Stomach (tissue), 9 donors: ENCODE measurements around the gene MTX1. TPM values are rescaled to one million over a fixed set of nuclear protein-coding genes. Genes with fewer than 3 reads are reported as not detected.

Experiments
- DNase-seq, 2 donors: peaks; one replicate each; pipeline versions ENCODE4 v3.0.0 to v3.0.0-alpha.2; 2013 to 2019
- H3K27ac ChIP-seq, 5 donors: fragments of 200-600 bp in 4 of 5; sonication (generic) in 4 of 5; one replicate each; pipeline ENCODE4 v1.5.1; 2013 to 2019; ENCODE audit warnings: mild to moderate bottlenecking in 1 of 5, moderate library complexity in 1 of 5
- H3K27me3 ChIP-seq, 3 donors: fragments of 200-600 bp; sonication (generic); one replicate each; pipeline ENCODE4 v1.5.1; 2017 to 2019; ENCODE audit warnings: mixed run types in 1 of 3
- H3K36me3 ChIP-seq, 4 donors: fragments of 200-600 bp; sonication (generic); 1 replicate in 3 of 4; 2 replicates in 1 of 4; pipeline ENCODE4 v1.5.1; 2016 to 2019
- H3K4me1 ChIP-seq, 4 donors: fragments of 200-600 bp; sonication (generic); one replicate each; pipeline ENCODE4 v1.5.1; 2016 to 2019
- H3K4me3 ChIP-seq, 4 donors: fragments of 200-600 bp; sonication (generic) in 3 of 4; one replicate each; pipeline ENCODE4 v1.5.1; 2016 to 2019; ENCODE audit warnings: mild to moderate bottlenecking in 1 of 4
- H3K9me3 ChIP-seq, 4 donors: fragments of 200-600 bp; sonication (generic); one replicate each; pipeline ENCODE4 v1.5.1; 2016 to 2019
- CTCF ChIP-seq, 7 experiments: fragments of 450-650 bp in 4 of 7; fragments of 200-600 bp in 3 of 7; sonication (generic) in 3 of 7; IDR thresholded peaks; one replicate each; pipeline ENCODE4 v1.5.1; 2016 to 2019; ENCODE audit warnings: antibody characterized with exemption in 7 of 7, control low read depth in 2 of 7, mild to moderate bottlenecking in 1 of 7
- EP300 ChIP-seq: sonication (generic); formaldehyde crosslinking; IDR thresholded peaks from one replicate; pipeline ENCODE4 v1.6.1; 2017; ENCODE audit warnings: antibody characterized with exemption
- POLR2A ChIP-seq, 4 donors: fragments of 450-650 bp; IDR thresholded peaks; one replicate each; pipeline ENCODE4 v1.6.1; 2016; ENCODE audit warnings: antibody characterized with exemption in 4 of 4, control low read depth in 2 of 4, mild to moderate bottlenecking in 1 of 4, moderate library complexity in 1 of 4
- POLR2AphosphoS5 ChIP-seq, 3 donors: sonication (generic); formaldehyde crosslinking; IDR thresholded peaks; one replicate each; pipeline ENCODE4 v1.6.1; 2016; ENCODE audit warnings: antibody characterized with exemption in 3 of 3
- WGBS, 5 donors: extraction: QIAGEN DNeasy Blood & Tissue Kit in 3 of 5; methylation state at CpG; one replicate each; pipeline versions ENCODE4 v1.1.5 to v1.1.7; 2013 to 2018; 5-methylcytosine and 5-hydroxymethylcytosine counted together
- intact Hi-C: fragments of 100-400 bp; cut with DNase I; formaldehyde crosslinking; loops from one replicate; pipeline ENCODE4 v1.15.1; 2023; ENCODE audit warnings: low total_unique reads
- polyA plus RNA-seq, 3 donors: library from polyadenylated mRNA; stranded (reverse); fragments of 200-250 nt; gene quantifications; one replicate each; pipeline ENCODE4 v1.2.3, GENCODE V29; 2013
- total RNA-seq, 5 donors: library from RNA; depleted of rRNA; stranded (reverse); fragments of >200 nt; gene quantifications; one replicate each; pipeline versions ENCODE4 v1.1.0 to v1.2.3, GENCODE V29; 2014 to 2016
- donor health status: healthy with polysubstance abuse.
- donor health status: Bipolar disorder and iron deficiency.
- donor health status: healthy.

Gene MTX1
- total and polyA plus RNA-seq, 8 donors, result 1.2 to 71.1 (median 36.9) TPM

- peaks cover 0 to 6% (median 0%) of the 10 kb centered on the region in 3 donors for H3K27me3 ChIP-seq
- no peaks in the 10 kb centered on the region for H3K9me3 ChIP-seq
- peaks cover 6 to 26% (median 25%) of the 10 kb centered on the region in 4 donors for H3K36me3 ChIP-seq
- H3K4me3 ChIP-seq, result no peak overlapping the region
- no peak for TF ChIP-seq POLR2AphosphoS5 (IDR thresholded peaks at IDR 0.05)
- no peak for TF ChIP-seq POLR2A (IDR thresholded peaks at IDR 0.05)
- TF ChIP-seq CTCF (IDR thresholded peaks at IDR 0.05), result no peak
- TF ChIP-seq EP300, result no peak
- WGBS, 5 donors, result 77 to 86% (median 81%) methylated on average over 10 of the region's 10 CpGs
- H3K4me1 ChIP-seq, result peaks cover 25 to 48% (median 33%) of the 10 kb centered on the region in 4 donors
- DNase-seq, result no peak
- intact Hi-C loops, result loop anchor here (5.0 kb wide), 1 partner anchor 76 kb away; no protein-coding TSS in a partner anchor
- H3K27ac ChIP-seq, result no peak overlapping the region
Observed at GRCh38 chr1:155168456-155169210, 39.9 kb upstream of the MTX1 start.

GRCh38 chr1:155169541-155169940 lies 39.0 kb upstream of the MTX1 start:
- peaks cover 34 to 57% (median 42%) of the 10 kb centered on the region in 4 donors for H3K4me1 ChIP-seq
- H3K27me3 ChIP-seq, result peaks cover 0 to 15% (median 5%) of the 10 kb centered on the region in 3 donors
- H3K9me3 ChIP-seq, result no peaks in the 10 kb centered on the region
- 73 to 83% (median 79%) methylated on average over 5 of the region's 5 CpGs for WGBS, 5 donors
- H3K4me3 ChIP-seq, result no peak overlapping the region
- H3K36me3 ChIP-seq, result peaks cover 6 to 26% (median 25%) of the 10 kb centered on the region in 4 donors
- no peak for TF ChIP-seq POLR2AphosphoS5 (IDR thresholded peaks at IDR 0.05)
- no peak for TF ChIP-seq POLR2A (IDR thresholded peaks at IDR 0.05)
- no peak for TF ChIP-seq EP300
- TF ChIP-seq CTCF (IDR thresholded peaks at IDR 0.05), result no peak
- DNase-seq, result no peak
- H3K27ac ChIP-seq, result no peak overlapping the region
- intact Hi-C loops, result loop anchor here (5.0 kb wide), 1 partner anchor 77 kb away; no protein-coding TSS in a partner anchor

GRCh38 chr1:155170101-155170785 lies 38.3 kb upstream of the MTX1 start:
- peaks cover 36 to 64% (median 49%) of the 10 kb centered on the region in 4 donors for H3K4me1 ChIP-seq
- H3K4me3 ChIP-seq, result no peak overlapping the region
- peaks cover 6 to 26% (median 25%) of the 10 kb centered on the region in 4 donors for H3K36me3 ChIP-seq
- DNase-seq, result no peak
- no peak overlapping the region for H3K27ac ChIP-seq
- intact Hi-C loops, result loop anchor here (10.0 kb wide), 1 partner anchor 55 kb away; no protein-coding TSS in a partner anchor
- TF ChIP-seq POLR2AphosphoS5 (IDR thresholded peaks at IDR 0.05) (no peak), POLR2A (IDR thresholded peaks at IDR 0.05) (no peak), CTCF (IDR thresholded peaks at IDR 0.05) (no peak), EP300 (no peak)
- no peaks in the 10 kb centered on the region for H3K9me3 ChIP-seq
- 72 to 90% (median 88%) methylated on average over 2 of the region's 2 CpGs for WGBS, 5 donors
- H3K27me3 ChIP-seq, result peaks cover 0 to 22% (median 6%) of the 10 kb centered on the region in 3 donors

GRCh38 chr1:155170806-155171205 lies 37.7 kb upstream of the MTX1 start:
- Histone ChIP-seq H3K4me3 (no peak overlapping the region), H3K27ac (no peak overlapping the region), H3K4me1 (peaks cover 39 to 70% (median 55%) of the 10 kb centered on the region in 4 donors), H3K27me3 (peaks cover 0 to 24% (median 6%) of the 10 kb centered on the region in 3 donors), H3K36me3 (peaks cover 6 to 26% (median 25%) of the 10 kb centered on the region in 4 donors), H3K9me3 (no peaks in the 10 kb centered on the region)
- no peak for DNase-seq
- intact Hi-C loops, result loop anchor here (10.0 kb wide), 1 partner anchor 54 kb away; no protein-coding TSS in a partner anchor
- no peak for TF ChIP-seq EP300
- TF ChIP-seq POLR2A (IDR thresholded peaks at IDR 0.05), result no peak
- TF ChIP-seq CTCF (IDR thresholded peaks at IDR 0.05), result no peak
- TF ChIP-seq POLR2AphosphoS5 (IDR thresholded peaks at IDR 0.05), result no peak
- WGBS, 5 donors, result 93 to 96% (median 94%) methylated on average over 7 of the region's 7 CpGs
